AG10803 (cell line): ENCODE data around the gene CHRDL2.

Source experiments
- DNase-seq: peaks from one replicate; pipeline ENCODE4 v3.0.0; 2010; ENCODE audit warnings: low read depth
- H3K4me3 ChIP-seq: 2 replicates; pipeline ENCODE4 v1.5.1; 2011; ENCODE audit warnings: mild to moderate bottlenecking, low read length, control low read depth
- CTCF ChIP-seq: conservative IDR thresholded peaks from 2 replicates; pipeline ENCODE4 v1.5.1; 2011; ENCODE audit warnings: mild to moderate bottlenecking, low read length, control low read depth, inconsistent platforms

CHRDL2 gene

GRCh38 chr11:74680703-74681531 is 50.3 kb downstream of the CHRDL2 start:
- no peak overlapping the region for H3K4me3 ChIP-seq
- no peak for TF ChIP-seq CTCF
- no peak for DNase-seq

GRCh38 chr11:74680035-74680671 is 51.1 kb downstream of the CHRDL2 start:
- no peak for DNase-seq
- no peak for TF ChIP-seq CTCF
- H3K4me3 ChIP-seq, result no peak overlapping the region

- no peak for DNase-seq
Measured at GRCh38 chr11:74679513-74679865, 51.7 kb downstream of the CHRDL2 start.

GRCh38 chr11:74678591-74679512 is 52.4 kb downstream of the CHRDL2 start:
- no peak overlapping the region for H3K4me3 ChIP-seq
- TF ChIP-seq CTCF, result no peak
- no peak for DNase-seq

More at GRCh38 chr11:74679513-74679865, 51.7 kb downstream of the CHRDL2 start:
- no peak for TF ChIP-seq CTCF
- no peak overlapping the region for H3K4me3 ChIP-seq

- DNase-seq, result no peak
- no peak for TF ChIP-seq CTCF
- H3K4me3 ChIP-seq, result no peak overlapping the region
Measured at GRCh38 chr11:74678041-74678440, 53.2 kb downstream of the CHRDL2 start.

- no peak for DNase-seq
- no peak overlapping the region for H3K4me3 ChIP-seq
- no peak for TF ChIP-seq CTCF
Measured at GRCh38 chr11:74677131-74677530, 54.1 kb downstream of the CHRDL2 start.
